Erythroblast (primary cell): ENCODE data around the gene STRA8.

Experiments used
- GATA1 ChIP-seq: IDR thresholded peaks from 2 replicates; pipeline ENCODE4 v1.6.1; 2011; ENCODE audit warnings: low read depth, mild to moderate bottlenecking, control low read depth, low read length, moderate library complexity
- POLR2A ChIP-seq: IDR thresholded peaks from 2 replicates; pipeline ENCODE4 v1.6.1; 2011; ENCODE audit warnings: mild to moderate bottlenecking, low read length

DNA sequence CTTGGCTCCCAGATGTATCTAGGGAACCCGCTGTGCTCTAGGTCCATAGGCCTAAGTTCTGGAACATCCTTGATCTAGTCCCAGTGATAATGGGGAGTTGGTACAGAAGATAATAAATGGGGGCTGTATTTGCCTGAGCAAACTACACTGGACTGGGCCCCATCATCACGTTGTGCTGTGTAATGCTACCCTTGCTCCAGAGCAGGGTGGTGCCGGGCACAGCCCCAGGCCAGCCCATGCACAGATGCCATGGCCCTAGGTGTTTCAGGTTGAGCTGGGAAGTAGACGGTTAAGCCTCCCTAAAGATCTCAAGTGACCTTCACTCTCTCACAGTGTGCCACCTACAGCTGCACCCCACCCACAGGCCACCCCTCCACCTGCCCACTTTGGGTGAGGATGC, 53.2 kb downstream of the STRA8 start:
- TF ChIP-seq POLR2A: no peak
- no peak for TF ChIP-seq GATA1
